ENCODE results near the gene P2RY13. TPM values are rescaled to one million over a fixed set of nuclear protein-coding genes. Genes with fewer than 3 reads are reported as not detected.

P2RY13 gene
- total RNA-seq, 2 experiments from 2014 or later = not detected

DNA sequence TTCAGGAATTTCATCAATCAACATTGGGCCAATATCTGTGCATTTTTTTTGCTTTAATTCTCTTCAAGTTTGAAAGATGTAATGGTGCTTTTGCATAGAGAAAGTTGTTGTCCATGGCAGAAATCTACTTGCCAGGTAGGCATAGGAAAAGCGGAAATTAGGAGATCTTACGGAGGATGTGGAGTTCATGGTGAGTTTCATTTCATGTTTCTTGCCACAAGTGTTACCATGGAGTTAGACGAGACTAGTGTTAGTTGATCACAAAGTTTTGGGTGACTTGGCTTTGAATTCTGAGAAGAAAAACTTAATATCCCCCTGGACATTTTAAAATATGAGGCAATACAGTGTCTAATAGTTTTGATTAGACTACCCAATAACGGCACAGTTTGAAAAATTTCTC, 1.0 kb upstream of the P2RY13 start:
- no peaks in the 10 kb centered on the region for H3K36me3 ChIP-seq (ENCODE audit: insufficient read depth, low read length)
- DNase-seq (ENCODE audit: low spot score) = no peak
- H3K9me3 ChIP-seq (ENCODE audit: low read length) = no peaks in the 10 kb centered on the region
- no peak overlapping the region for H2AFZ ChIP-seq (ENCODE audit: low read length)
- no peaks in the 10 kb centered on the region for H3K9me2 ChIP-seq (ENCODE audit: insufficient read depth, low read length)
- no peaks in the 10 kb centered on the region for H3K79me2 ChIP-seq (ENCODE audit: insufficient read depth, low read depth, low read length)
- H3K4me3 ChIP-seq (ENCODE audit: low read depth, low read length, poor library complexity, severe bottlenecking) = no peak overlapping the region
- H3K4me2 ChIP-seq (ENCODE audit: low read length) = no peak overlapping the region
- no peaks in the 10 kb centered on the region for H4K20me1 ChIP-seq (ENCODE audit: insufficient read depth, low read length)
- TF ChIP-seq, protein P1, sequence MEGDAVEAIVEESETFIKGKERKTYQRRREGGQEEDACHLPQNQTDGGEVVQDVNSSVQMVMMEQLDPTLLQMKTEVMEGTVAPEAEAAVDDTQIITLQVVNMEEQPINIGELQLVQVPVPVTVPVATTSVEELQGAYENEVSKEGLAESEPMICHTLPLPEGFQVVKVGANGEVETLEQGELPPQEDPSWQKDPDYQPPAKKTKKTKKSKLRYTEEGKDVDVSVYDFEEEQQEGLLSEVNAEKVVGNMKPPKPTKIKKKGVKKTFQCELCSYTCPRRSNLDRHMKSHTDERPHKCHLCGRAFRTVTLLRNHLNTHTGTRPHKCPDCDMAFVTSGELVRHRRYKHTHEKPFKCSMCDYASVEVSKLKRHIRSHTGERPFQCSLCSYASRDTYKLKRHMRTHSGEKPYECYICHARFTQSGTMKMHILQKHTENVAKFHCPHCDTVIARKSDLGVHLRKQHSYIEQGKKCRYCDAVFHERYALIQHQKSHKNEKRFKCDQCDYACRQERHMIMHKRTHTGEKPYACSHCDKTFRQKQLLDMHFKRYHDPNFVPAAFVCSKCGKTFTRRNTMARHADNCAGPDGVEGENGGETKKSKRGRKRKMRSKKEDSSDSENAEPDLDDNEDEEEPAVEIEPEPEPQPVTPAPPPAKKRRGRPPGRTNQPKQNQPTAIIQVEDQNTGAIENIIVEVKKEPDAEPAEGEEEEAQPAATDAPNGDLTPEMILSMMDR (conservative IDR thresholded peaks at IDR 0.05; ENCODE audit: low read length) = no peak
- no peak for TF ChIP-seq EZH2phosphoT487 (IDR thresholded peaks at IDR 0.05; ENCODE audit: borderline replicate concordance, low read depth, low read length)
- intact Hi-C loops (cut with micrococcal nuclease; ENCODE audit: unreplicated experiment) = no loop called here
- POLR2A ChIA-PET = no interaction called here
- H3K4me1 ChIP-seq (ENCODE audit: insufficient read depth, low read length, poor library complexity, severe bottlenecking) = no peaks in the 10 kb centered on the region
- no TSS peak for BruUV-seq (replicated peaks)
- CTCF ChIA-PET (ENCODE audit: unreplicated experiment) = no interaction called here
- no peak overlapping the region for H3K27ac ChIP-seq (ENCODE audit: low read depth, low read length, poor library complexity, severe bottlenecking)

DNA sequence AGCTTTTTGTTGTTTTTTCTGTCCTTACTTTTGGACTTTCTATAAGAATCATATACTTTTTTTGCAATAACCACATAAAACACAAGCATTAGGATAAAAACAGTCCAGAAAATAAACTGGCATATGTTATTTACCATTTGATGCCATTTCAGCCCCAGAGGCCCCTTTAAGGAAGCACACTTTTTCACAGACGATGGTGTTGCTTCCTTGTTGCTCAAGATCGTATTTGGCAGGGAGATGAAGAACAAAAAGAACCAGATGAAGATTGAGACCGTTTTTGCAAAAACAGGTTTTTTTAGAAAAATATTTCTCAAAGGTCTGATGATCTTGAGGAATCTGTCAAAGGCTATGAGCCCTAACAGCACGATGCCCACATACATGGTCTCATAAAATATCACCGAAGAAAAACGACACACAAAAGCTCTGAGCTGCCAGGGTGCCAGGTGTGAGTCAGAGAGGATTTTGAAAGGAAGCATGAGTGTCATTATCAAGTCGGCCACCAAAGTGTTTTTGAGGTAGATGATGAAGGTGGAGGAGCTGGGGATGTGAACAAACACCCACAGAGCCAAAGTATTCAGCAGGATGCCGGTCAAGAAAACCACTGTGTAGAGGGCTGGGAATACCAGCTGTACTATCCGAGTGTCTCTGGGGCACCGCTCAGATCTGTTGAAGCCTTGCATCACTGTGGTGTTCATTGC, 902 bp downstream of the P2RY13 start:
- intact Hi-C loops (cut with micrococcal nuclease; ENCODE audit: unreplicated experiment) = loop anchor here (1.0 to 5.0 kb wide), 2 partner anchors 101 to 160 kb away; no protein-coding TSS in a partner anchor
- H2AFZ ChIP-seq (ENCODE audit: low read length) = no peak overlapping the region
- no peak overlapping the region for H3K4me3 ChIP-seq (ENCODE audit: low read depth, low read length, poor library complexity, severe bottlenecking)
- H3K36me3 ChIP-seq (ENCODE audit: insufficient read depth, low read length) = no peaks in the 10 kb centered on the region
- H3K27ac ChIP-seq (ENCODE audit: low read depth, low read length, poor library complexity, severe bottlenecking) = no peak overlapping the region
- POLR2A ChIA-PET = interaction anchor here (0.6 kb wide), 1 partner anchor 165 kb away, joined by 3 read pairs; no protein-coding TSS in a partner anchor
- TF ChIP-seq EZH2phosphoT487 (IDR thresholded peaks at IDR 0.05; ENCODE audit: borderline replicate concordance, low read depth, low read length) = no peak
- TF ChIP-seq, protein P1 (conservative IDR thresholded peaks at IDR 0.05; ENCODE audit: low read length) = no peak
- BruUV-seq (replicated peaks) = no TSS peak
- no peak for DNase-seq (ENCODE audit: low spot score)
- no peak overlapping the region for H3K4me2 ChIP-seq (ENCODE audit: low read length)
- H3K79me2 ChIP-seq (ENCODE audit: insufficient read depth, low read depth, low read length) = no peaks in the 10 kb centered on the region
- H3K4me1 ChIP-seq (ENCODE audit: insufficient read depth, low read length, poor library complexity, severe bottlenecking) = no peaks in the 10 kb centered on the region
- H3K9me3 ChIP-seq (ENCODE audit: low read length) = no peaks in the 10 kb centered on the region
- H4K20me1 ChIP-seq (ENCODE audit: insufficient read depth, low read length) = no peaks in the 10 kb centered on the region
- no peaks in the 10 kb centered on the region for H3K9me2 ChIP-seq (ENCODE audit: insufficient read depth, low read length)
- CTCF ChIA-PET (ENCODE audit: unreplicated experiment) = no interaction called here

DNA sequence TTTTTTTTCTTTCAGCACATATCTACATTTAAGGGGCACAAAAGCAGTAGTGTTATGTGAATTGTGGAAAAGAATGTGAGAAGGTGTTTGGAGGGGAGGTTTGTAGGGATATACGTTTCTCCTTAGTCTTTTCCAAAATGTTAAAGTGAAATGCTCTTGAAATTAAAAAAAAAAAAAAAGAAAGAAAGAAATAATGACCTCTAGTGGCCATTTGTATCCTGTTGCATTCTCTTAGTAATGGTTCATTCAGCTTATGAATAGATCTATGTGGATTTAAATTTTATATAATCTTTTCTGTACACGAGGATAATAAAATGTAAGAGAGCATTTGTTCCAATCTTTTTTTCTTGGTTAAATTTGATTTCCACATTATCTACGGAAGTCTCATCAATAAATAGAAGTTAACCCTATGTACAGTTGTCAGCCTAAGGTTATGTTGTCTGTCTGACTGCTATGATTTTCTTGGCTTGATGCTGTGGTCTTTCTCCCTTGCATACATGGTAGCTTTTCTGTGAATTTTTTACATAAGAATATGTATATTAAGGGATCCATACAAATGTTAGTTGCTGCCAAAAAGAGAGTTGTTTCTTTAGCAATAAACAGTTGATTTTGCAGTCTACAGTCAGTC, 1.7 kb downstream of the P2RY13 start:
- TF ChIP-seq, protein P1 (conservative IDR thresholded peaks at IDR 0.05; ENCODE audit: low read length) = peak; percentile 89
- TF ChIP-seq EZH2phosphoT487 (IDR thresholded peaks at IDR 0.05; ENCODE audit: borderline replicate concordance, low read depth, low read length) = no peak
- Histone ChIP-seq H3K27ac (ENCODE audit: low read depth, low read length, poor library complexity, severe bottlenecking) (no peak overlapping the region), H4K20me1 (ENCODE audit: insufficient read depth, low read length) (no peaks in the 10 kb centered on the region), H2AFZ (ENCODE audit: low read length) (no peak overlapping the region), H3K4me3 (ENCODE audit: low read depth, low read length, poor library complexity, severe bottlenecking) (no peak overlapping the region), H3K36me3 (ENCODE audit: insufficient read depth, low read length) (no peaks in the 10 kb centered on the region), H3K4me2 (ENCODE audit: low read length) (no peak overlapping the region), H3K9me2 (ENCODE audit: insufficient read depth, low read length) (no peaks in the 10 kb centered on the region), H3K9me3 (ENCODE audit: low read length) (no peaks in the 10 kb centered on the region), H3K4me1 (ENCODE audit: insufficient read depth, low read length, poor library complexity, severe bottlenecking) (no peaks in the 10 kb centered on the region), H3K79me2 (ENCODE audit: insufficient read depth, low read depth, low read length) (no peaks in the 10 kb centered on the region)
- ChIA-PET CTCF (ENCODE audit: unreplicated experiment) (no interaction called here), POLR2A (interaction anchor here (0.7 to 0.8 kb wide), 3 partner anchors 20 to 180 kb away, joined by 3 to 4 read pairs (median 4); no protein-coding TSS in a partner anchor)
- no TSS peak for BruUV-seq (replicated peaks)
- peak; percentile 35 for DNase-seq (ENCODE audit: low spot score)
- intact Hi-C loops (cut with micrococcal nuclease; ENCODE audit: unreplicated experiment) = loop anchor here (1.0 to 5.0 kb wide), 2 partner anchors 100 to 159 kb away; no protein-coding TSS in a partner anchor
